ENCODE measurements around the gene LRRC61.
A peak's percentile ranks its signal among the peaks of the same experiment; 100 is the strongest.
"Not testable (repeated sequence)": the region's sequence is repeated elsewhere in the genome, so short reads cannot be mapped to it uniquely, and the experiment has no call there.

The LRRC61 gene

GRCh38 chr7:150322833-150323681 is at the start of gene LRRC61, which contains the start of gene ACTR3C:
Gene LRRC61 (plus strand): TSS chr7:150323355. CDS start chr7:150336862, 13,507 bp downstream.
Gene ACTR3C (minus strand): TSS chr7:150323545. CDS start chr7:150295296, 28,249 bp downstream.
- peak within 1 kb of the TSS; percentile 35 for H3K4me3 ChIP-seq (ENCODE audit: low read depth, low read length)
- no peak for TF ChIP-seq CTCF (IDR thresholded peaks at IDR 0.05; ENCODE audit: low read depth, low read length)
- in situ Hi-C loops (cut with HindIII; ENCODE audit: low sequenced_read_pairs): no loop called here
- DNase-seq (ENCODE audit: low read depth, low spot score): no peak

GRCh38 chr7:150276132-150276695 is 46.9 kb upstream of the LRRC61 start:
- DNase-seq (ENCODE audit: low read depth, low spot score): peak; percentile 16
- in situ Hi-C loops (cut with HindIII; ENCODE audit: low sequenced_read_pairs); H3K4me3 ChIP-seq (ENCODE audit: low read depth, low read length): not testable (repeated sequence)
- peak; percentile 61 for TF ChIP-seq CTCF (IDR thresholded peaks at IDR 0.05; ENCODE audit: low read depth, low read length)

GRCh38 chr7:150278383-150278782 is 44.8 kb upstream of the LRRC61 start:
- DNase-seq (ENCODE audit: low read depth, low spot score); H3K4me3 ChIP-seq (ENCODE audit: low read depth, low read length); in situ Hi-C loops (cut with HindIII; ENCODE audit: low sequenced_read_pairs): not testable (repeated sequence)

GRCh38 chr7:150281681-150282403 is 41.3 kb upstream of the LRRC61 start:
- in situ Hi-C loops (cut with HindIII; ENCODE audit: low sequenced_read_pairs); H3K4me3 ChIP-seq (ENCODE audit: low read depth, low read length); DNase-seq (ENCODE audit: low read depth, low spot score): not testable (repeated sequence)

- H3K4me3 ChIP-seq (ENCODE audit: low read depth, low read length); DNase-seq (ENCODE audit: low read depth, low spot score); in situ Hi-C loops (cut with HindIII; ENCODE audit: low sequenced_read_pairs): not testable (repeated sequence)
Measured at GRCh38 chr7:150283111-150283510, 40.0 kb upstream of the LRRC61 start.

GRCh38 chr7:150283608-150284007 is 39.5 kb upstream of the LRRC61 start:
- in situ Hi-C loops (cut with HindIII; ENCODE audit: low sequenced_read_pairs); H3K4me3 ChIP-seq (ENCODE audit: low read depth, low read length); DNase-seq (ENCODE audit: low read depth, low spot score): not testable (repeated sequence)

- in situ Hi-C loops (cut with HindIII; ENCODE audit: low sequenced_read_pairs); H3K4me3 ChIP-seq (ENCODE audit: low read depth, low read length); DNase-seq (ENCODE audit: low read depth, low spot score): not testable (repeated sequence)
- TF ChIP-seq CTCF (IDR thresholded peaks at IDR 0.05; ENCODE audit: low read depth, low read length): peak; percentile 41
Measured at GRCh38 chr7:150285849-150286754, 37.1 kb upstream of the LRRC61 start.

GRCh38 chr7:150287815-150288214 is 35.3 kb upstream of the LRRC61 start:
- in situ Hi-C loops (cut with HindIII; ENCODE audit: low sequenced_read_pairs); DNase-seq (ENCODE audit: low read depth, low spot score); H3K4me3 ChIP-seq (ENCODE audit: low read depth, low read length): not testable (repeated sequence)

GRCh38 chr7:150288816-150289215 is 34.3 kb upstream of the LRRC61 start:
- in situ Hi-C loops (cut with HindIII; ENCODE audit: low sequenced_read_pairs); H3K4me3 ChIP-seq (ENCODE audit: low read depth, low read length): not testable (repeated sequence)

GRCh38 chr7:150290317-150290716 is 32.8 kb upstream of the LRRC61 start:
- in situ Hi-C loops (cut with HindIII; ENCODE audit: low sequenced_read_pairs); H3K4me3 ChIP-seq (ENCODE audit: low read depth, low read length); DNase-seq (ENCODE audit: low read depth, low spot score): not testable (repeated sequence)

More at GRCh38 chr7:150288816-150289215, 34.3 kb upstream of the LRRC61 start:
- not testable (repeated sequence) for DNase-seq (ENCODE audit: low read depth, low spot score)

GRCh38 chr7:150295027-150295426 is 28.1 kb upstream of the LRRC61 start:
- in situ Hi-C loops (cut with HindIII; ENCODE audit: low sequenced_read_pairs); DNase-seq (ENCODE audit: low read depth, low spot score); H3K4me3 ChIP-seq (ENCODE audit: low read depth, low read length): not testable (repeated sequence)

GRCh38 chr7:150295614-150296013 is 27.5 kb upstream of the LRRC61 start:
- in situ Hi-C loops (cut with HindIII; ENCODE audit: low sequenced_read_pairs); DNase-seq (ENCODE audit: low read depth, low spot score); H3K4me3 ChIP-seq (ENCODE audit: low read depth, low read length): not testable (repeated sequence)

All from astrocyte of the spinal cord (primary cell).